ENCODE data around the gene GALNT9. TPM values are rescaled to one million over a fixed set of nuclear protein-coding genes. Genes with fewer than 3 reads are reported as not detected.
"Not testable (repeated sequence)": the region's sequence is repeated elsewhere in the genome, so short reads cannot be mapped to it uniquely, and the experiment has no call there.

Gene GALNT9
- polyA plus RNA-seq, 1 of the 3 experiments (the other 2 are of a cell fraction), result not detected

- no peaks in the 10 kb centered on the region for H3K4me1 ChIP-seq (ENCODE audit: control insufficient read depth in 1 of 2, insufficient read depth in 2 of 2, low read depth in 1 of 2, low read length in 1 of 2)
- TF ChIP-seq RXRA (IDR thresholded peaks at IDR 0.05; ENCODE audit: borderline replicate concordance, low read depth) (no peak), MAX (IDR thresholded peaks at IDR 0.05; ENCODE audit: low read depth) (0 out of 2 replicates have a peak, but pooled peaks have one; percentile 17), GATA2 (CRISPR knock-in tag; IDR thresholded peaks at IDR 0.05) (0 out of 2 replicates have a peak, but pooled peaks have one; percentile 18)
- no peaks in the 10 kb centered on the region for H3K79me2 ChIP-seq (ENCODE audit: insufficient read depth)
- H3K4me2 ChIP-seq, result no peak overlapping the region
- H4K20me1 ChIP-seq (ENCODE audit: insufficient read depth), result no peaks in the 10 kb centered on the region
- H3F3A ChIP-seq (replicated peaks; ENCODE audit: insufficient read depth), result no peaks in the 10 kb centered on the region
- H3K36me3 ChIP-seq (replicated peaks in 1 of 2; ENCODE audit: control insufficient read depth in 1 of 2, insufficient read depth in 2 of 2, low read length in 1 of 2), result no peaks in the 10 kb centered on the region
- ChIA-PET CTCF (interaction anchor here (0.7 kb wide), 1 partner anchor 108 kb away, joined by 3 read pairs; no protein-coding TSS in a partner anchor), POLR2A (no interaction called here)
- H3K9me3 ChIP-seq, result no peaks in the 10 kb centered on the region
- no peaks in the 10 kb centered on the region for H3K9me2 ChIP-seq
- no peak overlapping the region for H3K27ac ChIP-seq (ENCODE audit: low read depth in 2 of 2, low read length in 1 of 2)
- H3K27me3 ChIP-seq (ENCODE audit: insufficient read depth), result peaks cover 68% of the 10 kb centered on the region
- no peak for DNase-seq
- no peak overlapping the region for H3K4me3 ChIP-seq (ENCODE audit: low read depth in 2 of 2, low read length in 1 of 2)
- H2AFZ ChIP-seq (ENCODE audit: low read depth), result no peak overlapping the region
- 17% methylated on average over 15 of the region's 51 CpGs for WGBS (ENCODE audit: low lambda C conversion rate)
- H3K9ac ChIP-seq, result no peak overlapping the region
Observed at GRCh38 chr12:132305991-132306884, 23.2 kb downstream of the GALNT9 start.

GRCh38 chr12:132305560-132305966 is 23.8 kb downstream of the GALNT9 start:
- WGBS (ENCODE audit: low lambda C conversion rate), result 36% methylated on average over 8 of the region's 14 CpGs
- Histone ChIP-seq H3K9me2 (no peaks in the 10 kb centered on the region), H4K20me1 (ENCODE audit: insufficient read depth) (no peaks in the 10 kb centered on the region), H3K27ac (ENCODE audit: low read depth in 2 of 2, low read length in 1 of 2) (no peak overlapping the region), H3K79me2 (ENCODE audit: insufficient read depth) (no peaks in the 10 kb centered on the region), H3K27me3 (ENCODE audit: insufficient read depth) (peaks cover 68% of the 10 kb centered on the region), H3K4me3 (ENCODE audit: low read depth in 2 of 2, low read length in 1 of 2) (no peak overlapping the region), H3K36me3 (replicated peaks in 1 of 2; ENCODE audit: control insufficient read depth in 1 of 2, insufficient read depth in 2 of 2, low read length in 1 of 2) (no peaks in the 10 kb centered on the region), H3K9ac (no peak overlapping the region), H3K9me3 (no peaks in the 10 kb centered on the region), H3F3A (replicated peaks; ENCODE audit: insufficient read depth) (no peaks in the 10 kb centered on the region), H3K4me1 (ENCODE audit: control insufficient read depth in 1 of 2, insufficient read depth in 2 of 2, low read depth in 1 of 2, low read length in 1 of 2) (no peaks in the 10 kb centered on the region), H2AFZ (ENCODE audit: low read depth) (no peak overlapping the region), H3K4me2 (no peak overlapping the region)
- DNase-seq, result no peak
- ChIA-PET CTCF (interaction anchor here (0.7 kb wide), 1 partner anchor 109 kb away, joined by 3 read pairs; no protein-coding TSS in a partner anchor), POLR2A (no interaction called here)
- TF ChIP-seq RFX5 (IDR thresholded peaks at IDR 0.05; ENCODE audit: low read length) (no peak), NFIC (IDR thresholded peaks at IDR 0.05; ENCODE audit: borderline replicate concordance) (no peak), EZH2phosphoT487 (IDR thresholded peaks at IDR 0.05; ENCODE audit: borderline replicate concordance, low read depth) (no peak), CTCF (IDR thresholded peaks at IDR 0.05) (no peak), RAD21 (IDR thresholded peaks at IDR 0.05; ENCODE audit: low read length) (no peak), PBX3 (IDR thresholded peaks at IDR 0.05) (no peak), SMC3 (IDR thresholded peaks at IDR 0.05; ENCODE audit: low read depth, low read length) (no peak), MEF2A (IDR thresholded peaks at IDR 0.05; ENCODE audit: borderline replicate concordance, low read depth) (no peak), ELF1 (IDR thresholded peaks at IDR 0.05) (no peak), GABPA (IDR thresholded peaks at IDR 0.05; ENCODE audit: low read depth) (no peak), TAF1 (IDR thresholded peaks at IDR 0.05; ENCODE audit: borderline replicate concordance, low read depth, low read length) (no peak), RCOR1 (IDR thresholded peaks at IDR 0.05; ENCODE audit: low read length) (no peak), NRF1 (IDR thresholded peaks at IDR 0.05; ENCODE audit: low read depth, low read length) (no peak), TEAD4 (IDR thresholded peaks at IDR 0.05; ENCODE audit: borderline replicate concordance, insufficient read depth) (no peak), FOSL2 (IDR thresholded peaks at IDR 0.05; ENCODE audit: borderline replicate concordance, low read depth) (no peak)
- TF ChIP-seq, protein P1, sequence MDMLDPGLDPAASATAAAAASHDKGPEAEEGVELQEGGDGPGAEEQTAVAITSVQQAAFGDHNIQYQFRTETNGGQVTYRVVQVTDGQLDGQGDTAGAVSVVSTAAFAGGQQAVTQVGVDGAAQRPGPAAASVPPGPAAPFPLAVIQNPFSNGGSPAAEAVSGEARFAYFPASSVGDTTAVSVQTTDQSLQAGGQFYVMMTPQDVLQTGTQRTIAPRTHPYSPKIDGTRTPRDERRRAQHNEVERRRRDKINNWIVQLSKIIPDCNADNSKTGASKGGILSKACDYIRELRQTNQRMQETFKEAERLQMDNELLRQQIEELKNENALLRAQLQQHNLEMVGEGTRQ (IDR thresholded peaks at IDR 0.05; ENCODE audit: borderline replicate concordance, low read depth, low read length), result no peak

GRCh38 chr12:132304866-132305265 is 24.5 kb downstream of the GALNT9 start:
- 60% methylated on average over 1 of the region's 28 CpGs for WGBS (ENCODE audit: low lambda C conversion rate)
- H3K4me3 ChIP-seq (ENCODE audit: low read depth in 2 of 2, low read length in 1 of 2); POLR2A ChIA-PET: not testable (repeated sequence)

More at GRCh38 chr12:132304866-132305265, 24.5 kb downstream of the GALNT9 start:
- H3K79me2 ChIP-seq (ENCODE audit: insufficient read depth); H3K9me2 ChIP-seq; H3K36me3 ChIP-seq (replicated peaks in 1 of 2; ENCODE audit: control insufficient read depth in 1 of 2, insufficient read depth in 2 of 2, low read length in 1 of 2); H2AFZ ChIP-seq (ENCODE audit: low read depth); CTCF ChIA-PET; H3K4me2 ChIP-seq; DNase-seq; H3F3A ChIP-seq (replicated peaks; ENCODE audit: insufficient read depth); H3K4me1 ChIP-seq (ENCODE audit: control insufficient read depth in 1 of 2, insufficient read depth in 2 of 2, low read depth in 1 of 2, low read length in 1 of 2); H4K20me1 ChIP-seq (ENCODE audit: insufficient read depth); H3K27ac ChIP-seq (ENCODE audit: low read depth in 2 of 2, low read length in 1 of 2); H3K9ac ChIP-seq; H3K9me3 ChIP-seq: not testable (repeated sequence)
- peaks cover 62% of the 10 kb centered on the region for H3K27me3 ChIP-seq (ENCODE audit: insufficient read depth)

Measured in SK-N-SH (cell line).